Adipose tissue (tissue), 3 donors: Measurements from ENCODE around the gene XK. TPM values are rescaled to one million over a fixed set of nuclear protein-coding genes. Genes with fewer than 3 reads are reported as not detected.
"Not testable (repeated sequence)": the region's sequence is repeated elsewhere in the genome, so short reads cannot be mapped to it uniquely, and the experiment has no call there.

Source experiments
- H3K27ac ChIP-seq: one replicate; pipeline ENCODE4 v1.5.1; 2013; ENCODE audit warnings: low read depth, low read length
- WGBS, 3 donors: extraction: QIAGEN DNeasy Blood & Tissue Kit; methylation state at CpG; one replicate each; pipeline ENCODE4 v1.1.7; 2013; 5-methylcytosine and 5-hydroxymethylcytosine counted together
- polyA plus RNA-seq, 3 donors: library from polyadenylated mRNA; stranded (reverse); fragments of 200-250 nt; gene quantifications; one replicate each; pipeline ENCODE4 v1.2.3, GENCODE V29; 2013
- donor health status: healthy with polysubstance abuse.
- donor health status: Bipolar disorder and iron deficiency.
- donor health status: healthy.

The XK gene
- polyA plus RNA-seq, 3 donors: 0.22 to 1.9 (median 0.62) TPM

GRCh38 chrX:37745354-37745753 lies 59.8 kb downstream of the XK start:
- WGBS, 3 donors: 26 to 27% (median 27%) methylated on average over 3 of the region's 3 CpGs
- H3K27ac ChIP-seq: no peak overlapping the region

- no peak overlapping the region for H3K27ac ChIP-seq
- 64 to 100% (median 78%) methylated on average over 1 of the region's 1 CpG for WGBS, 3 donors
Observed at GRCh38 chrX:37745835-37746217, 60.2 kb downstream of the XK start.

DNA sequence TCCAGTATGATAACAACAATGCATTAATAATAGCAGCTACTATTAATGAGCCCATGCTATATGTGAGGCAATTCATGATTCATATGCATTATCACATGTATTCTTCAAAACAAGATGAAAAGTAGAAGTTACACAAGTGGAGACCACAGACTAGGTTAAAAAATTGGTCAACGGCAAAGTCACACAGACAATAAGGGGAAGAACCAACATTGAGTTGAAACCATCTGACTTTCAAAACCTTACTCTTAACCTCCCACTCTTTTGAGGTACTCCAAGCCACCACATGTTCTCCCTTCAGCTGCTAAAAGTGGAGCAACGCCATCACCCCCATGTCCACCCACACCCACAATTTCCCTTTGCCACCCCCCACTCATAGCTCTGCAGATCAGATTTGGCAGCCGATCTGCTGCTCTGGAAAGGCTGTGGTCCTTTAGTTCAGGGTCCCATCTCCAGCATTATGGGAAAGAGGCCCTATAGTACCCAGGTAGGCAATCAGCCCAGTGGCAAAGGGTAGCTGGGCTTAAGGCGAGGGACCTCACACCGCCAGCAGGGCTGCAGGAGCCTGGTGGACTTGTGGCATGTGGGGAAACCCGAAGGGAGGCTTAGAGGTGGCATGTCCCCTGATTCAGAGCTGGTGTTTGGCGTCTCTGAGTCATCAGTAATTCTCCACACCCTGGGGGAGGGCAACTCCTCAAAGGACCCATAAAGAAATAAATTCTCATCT lies 60.8 kb downstream of the XK start:
- no peak overlapping the region for H3K27ac ChIP-seq
- 50 to 79% (median 50%) methylated on average over 7 of the region's 7 CpGs for WGBS, 3 donors

GRCh38 chrX:37746951-37747350 lies 61.4 kb downstream of the XK start:
- H3K27ac ChIP-seq: no peak overlapping the region
- WGBS, 3 donors: 60 to 100% (median 71%) methylated on average over 1 of the region's 1 CpG

DNA sequence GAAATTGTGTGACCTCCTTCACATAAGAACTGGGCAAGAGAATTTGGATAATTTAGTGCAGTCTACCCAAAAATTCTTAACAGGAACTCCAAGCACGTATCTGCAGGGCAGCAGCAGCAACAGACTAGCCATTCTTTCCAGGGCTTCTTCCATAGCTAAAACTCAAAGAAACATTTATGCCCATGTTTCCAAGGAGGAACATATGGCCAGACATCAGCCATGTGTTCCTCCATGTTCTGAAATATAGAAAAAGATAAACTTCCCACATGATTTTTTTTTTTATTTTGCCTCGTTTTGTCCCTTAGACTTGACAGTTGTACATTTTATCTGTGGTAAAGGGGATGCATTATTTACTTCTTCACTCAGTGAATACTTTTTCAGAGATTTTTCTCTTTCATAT lies 66.7 kb downstream of the XK start:
- H3K27ac ChIP-seq: no peak overlapping the region
- 58 to 76% (median 72%) methylated on average over 2 of the region's 2 CpGs for WGBS, 3 donors

- no peak overlapping the region for H3K27ac ChIP-seq
Observed at GRCh38 chrX:37752936-37753335, 67.3 kb downstream of the XK start.

GRCh38 chrX:37753384-37753783 lies 67.8 kb downstream of the XK start:
- H3K27ac ChIP-seq: no peak overlapping the region
- 52 to 93% (median 59%) methylated on average over 2 of the region's 2 CpGs for WGBS, 3 donors

- H3K27ac ChIP-seq: no peak overlapping the region
- WGBS, 3 donors: 65 to 89% (median 89%) methylated on average over 2 of the region's 2 CpGs
Observed at GRCh38 chrX:37754516-37754915, 68.9 kb downstream of the XK start.

GRCh38 chrX:37755025-37755424 lies 69.4 kb downstream of the XK start:
- no peak overlapping the region for H3K27ac ChIP-seq

- H3K27ac ChIP-seq: no peak overlapping the region
Observed at GRCh38 chrX:37757082-37757481, 71.5 kb downstream of the XK start.

DNA sequence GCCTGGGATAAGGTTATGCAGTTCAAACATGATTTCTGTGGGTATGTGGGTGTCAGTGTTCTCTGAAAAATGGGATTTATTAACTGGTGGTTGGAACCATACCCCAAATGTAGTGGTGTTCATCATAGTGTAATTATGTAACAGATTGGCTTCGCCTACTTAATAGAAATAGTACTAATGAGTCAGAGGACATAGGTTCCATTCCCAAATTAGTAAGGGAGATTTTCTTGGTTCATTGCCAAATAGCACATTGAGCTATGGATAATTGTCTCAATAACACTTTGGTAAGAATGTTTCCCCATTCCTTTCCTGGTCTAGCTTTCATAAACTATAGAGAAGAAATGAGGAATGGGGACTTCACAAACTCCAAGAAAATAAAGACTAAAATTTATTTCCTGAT lies 73.8 kb downstream of the XK start:
- no peak overlapping the region for H3K27ac ChIP-seq
- 89 to 100% (median 96%) methylated on average over 1 of the region's 1 CpG for WGBS, 3 donors

DNA sequence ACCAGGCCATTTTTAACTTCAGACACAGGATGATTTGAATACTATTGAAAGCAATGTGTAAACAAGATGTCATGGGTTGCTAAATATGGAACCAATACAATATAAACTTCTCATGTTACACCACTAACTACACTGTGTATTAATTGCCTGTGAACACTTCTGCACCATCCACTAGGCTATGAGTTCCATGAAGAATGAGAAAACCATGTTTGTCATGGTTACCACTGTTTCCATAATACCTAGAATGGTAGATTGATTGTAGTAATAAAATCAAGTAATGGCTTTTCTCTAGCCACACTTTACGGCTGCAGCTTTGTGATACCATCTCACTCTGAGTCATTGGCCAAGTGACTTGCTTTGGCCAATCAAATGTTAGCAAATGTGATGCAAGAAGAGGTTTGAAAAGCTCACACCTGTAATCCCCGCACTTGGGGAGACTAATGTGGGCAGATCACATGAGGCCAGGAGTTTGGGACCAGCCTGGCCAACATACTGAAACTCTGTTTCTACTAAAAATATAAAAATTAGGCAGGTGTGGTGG lies 74.4 kb downstream of the XK start:
- H3K27ac ChIP-seq: no peak overlapping the region
- 81 to 100% (median 95%) methylated on average over 2 of the region's 2 CpGs for WGBS, 3 donors

GRCh38 chrX:37763400-37763799 lies 77.8 kb downstream of the XK start:
- no peak overlapping the region for H3K27ac ChIP-seq

- no peak overlapping the region for H3K27ac ChIP-seq
Observed at GRCh38 chrX:37765507-37765906, 79.9 kb downstream of the XK start.

DNA sequence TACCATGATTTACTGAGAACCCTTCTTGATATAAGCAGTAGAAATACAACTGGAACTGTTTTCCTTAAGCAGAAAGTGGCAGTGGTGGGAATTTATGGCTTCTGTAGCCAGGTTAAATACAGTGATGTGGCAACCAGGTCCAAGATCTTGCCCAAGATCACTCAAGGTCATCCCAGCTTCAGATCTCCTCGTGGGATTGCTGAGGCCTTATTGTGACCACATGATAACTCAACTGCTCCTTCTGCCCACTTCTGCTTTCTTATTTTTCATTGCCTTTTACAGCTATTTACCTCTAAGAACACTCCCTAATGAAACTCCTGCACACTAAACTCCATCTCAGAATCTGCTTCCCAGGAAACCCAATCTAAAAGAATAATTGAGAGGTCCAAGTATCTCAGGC lies 81.8 kb downstream of the XK start:
- H3K27ac ChIP-seq: no peak overlapping the region
- 22 to 38% (median 26%) methylated on average over 1 of the region's 1 CpG for WGBS, 3 donors

DNA sequence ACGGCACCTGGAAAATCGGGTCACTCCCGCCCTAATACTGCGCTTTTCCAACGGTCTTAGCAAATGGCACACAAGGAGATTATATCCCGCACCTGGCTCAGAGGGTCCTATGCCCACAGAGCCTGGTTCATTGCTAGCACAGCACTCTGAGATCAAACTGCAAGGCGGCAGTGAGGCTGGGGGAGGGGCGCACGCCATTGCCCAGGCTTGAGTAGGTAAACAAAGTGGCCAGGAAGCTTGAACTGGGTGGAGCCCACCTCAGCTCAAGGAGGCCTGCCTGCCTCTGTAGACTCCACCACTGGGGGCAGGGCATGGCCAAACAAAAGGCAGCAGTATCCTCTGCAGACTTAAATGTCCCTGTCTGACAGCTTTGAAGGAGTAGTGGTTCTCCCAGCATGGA lies 83.3 kb downstream of the XK start:
- not testable (repeated sequence) for H3K27ac ChIP-seq
- 94 to 100% (median 96%) methylated on average over 8 to 9 of the region's 9 CpGs for WGBS, 3 donors

GRCh38 chrX:37776283-37776986 lies 90.8 kb downstream of the XK start:
- H3K27ac ChIP-seq: no peak overlapping the region

GRCh38 chrX:37776987-37777325 lies 91.4 kb downstream of the XK start:
- 42 to 69% (median 46%) methylated on average over 2 of the region's 2 CpGs for WGBS, 3 donors
- H3K27ac ChIP-seq: no peak overlapping the region

DNA sequence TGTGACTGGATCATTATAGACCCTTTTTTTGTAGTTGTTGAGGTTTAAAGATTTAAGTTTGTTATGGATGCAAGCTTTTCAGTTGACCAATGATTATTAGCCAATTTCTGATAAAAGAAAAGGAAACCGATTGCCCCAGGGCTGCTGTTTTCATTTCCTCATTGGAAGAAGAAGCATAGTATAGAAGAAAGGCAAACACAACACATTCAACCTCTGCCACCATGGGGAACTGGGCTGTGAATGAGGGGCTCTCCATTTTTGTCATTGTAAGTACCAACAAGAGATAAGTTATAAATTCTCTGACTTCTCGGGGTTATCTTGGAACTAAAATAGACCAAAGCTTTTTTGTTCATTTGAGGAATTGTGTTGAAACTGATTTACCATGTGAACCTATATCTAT lies 94.3 kb downstream of the XK start, which contains the start of gene CYBB:
Gene CYBB (plus strand): TSS at position 203 of the 400 bp plus-strand sequence. CDS start 19 bp downstream, at position 222.
- H3K27ac ChIP-seq: no peak within 1 kb of the TSS
- 53 to 78% (median 62%) methylated on average over 2 of the region's 2 CpGs for WGBS, 3 donors

GRCh38 chrX:37781081-37781480 lies 95.5 kb downstream of the XK start:
- no peak overlapping the region for H3K27ac ChIP-seq
- WGBS, 3 donors: 83 to 95% (median 86%) methylated on average over 4 of the region's 4 CpGs
